Effector CD8-positive, alpha-beta T cell (primary cell): ENCODE data around the gene IAH1.

Experiments used
- DNase-seq: peaks from one replicate; lab custom pipeline; 2025; lab: John Stamatoyannopoulos, UW

Gene IAH1

DNA sequence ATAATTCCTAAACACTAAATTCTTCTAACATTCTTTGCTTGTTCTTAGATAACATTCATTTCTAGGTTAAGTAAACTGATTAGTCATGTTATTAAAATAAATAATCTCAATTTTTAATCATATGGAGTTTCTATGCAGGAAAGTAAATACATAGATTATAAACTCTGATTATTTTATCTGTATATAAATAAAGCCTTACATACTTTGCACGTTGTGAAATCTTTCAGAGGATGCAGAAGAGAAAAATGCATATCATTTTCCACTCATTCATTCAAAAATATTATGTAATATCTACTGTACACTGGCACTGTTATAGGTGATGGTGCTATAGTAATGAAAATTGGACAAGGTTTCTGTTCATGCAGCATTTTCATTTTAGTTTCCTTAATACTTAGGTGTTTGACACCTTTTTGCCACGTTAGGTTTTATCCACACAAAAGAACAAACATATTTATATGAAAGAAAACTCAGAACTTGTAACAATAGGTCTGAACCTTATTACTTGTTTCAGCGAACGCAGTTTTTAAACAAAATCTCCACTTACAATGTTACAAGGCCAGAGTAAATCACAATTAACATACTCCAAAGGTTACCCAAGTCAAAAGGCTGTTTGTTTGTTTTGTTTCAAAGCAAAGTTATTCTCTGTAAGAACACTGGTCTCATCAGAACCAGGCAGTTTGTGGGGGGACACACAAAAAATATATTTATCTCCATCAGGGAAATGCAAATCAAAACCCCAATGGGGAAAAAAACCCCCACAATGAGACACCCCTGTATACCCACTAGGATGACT lies 53.8 kb downstream of the IAH1 start:
- no peak for DNase-seq

DNA sequence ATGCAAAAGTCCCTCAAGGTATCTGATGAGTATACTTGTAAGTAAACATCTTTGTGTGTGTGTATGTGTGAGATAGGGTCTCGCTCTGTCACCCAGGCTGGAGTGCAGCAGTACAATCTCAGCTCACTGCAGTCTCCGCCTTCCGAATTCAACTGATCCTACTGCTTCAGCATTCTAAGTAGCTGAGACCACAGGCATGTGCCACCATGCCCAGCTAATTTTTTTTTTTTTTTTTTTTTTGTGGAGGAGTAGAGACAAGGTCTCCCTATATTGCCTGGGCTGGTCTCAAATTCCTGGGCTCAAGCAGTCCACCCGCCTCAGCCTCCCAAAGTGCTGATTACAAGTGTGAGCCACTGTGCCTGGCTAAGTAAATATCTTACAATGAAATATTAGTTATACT lies 58.1 kb downstream of the IAH1 start:
- DNase-seq: no peak

DNA sequence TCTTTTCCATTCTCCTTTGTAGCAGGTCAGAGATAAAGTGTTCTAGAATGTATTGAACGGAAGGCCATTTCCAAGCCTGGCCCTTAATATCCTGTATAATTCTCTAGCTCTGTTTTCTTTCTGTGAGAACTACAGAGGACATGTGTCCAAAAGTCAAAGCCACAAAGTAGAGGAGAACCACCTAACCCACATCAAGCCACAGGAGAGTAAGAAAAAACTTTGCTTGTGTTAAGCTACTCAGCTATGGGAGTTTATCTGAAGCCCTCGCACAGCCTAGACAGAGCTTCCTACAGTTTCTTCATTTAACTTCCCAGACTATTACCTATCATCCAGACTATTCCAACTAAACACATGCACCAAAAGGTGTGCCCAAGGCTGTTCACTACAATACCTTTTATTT lies 59.3 kb downstream of the IAH1 start:
- DNase-seq: no peak

- DNase-seq: no peak
These were observed 60.8 kb downstream of the IAH1 start for GRCh38 chr2:9535177-9535576.

DNA sequence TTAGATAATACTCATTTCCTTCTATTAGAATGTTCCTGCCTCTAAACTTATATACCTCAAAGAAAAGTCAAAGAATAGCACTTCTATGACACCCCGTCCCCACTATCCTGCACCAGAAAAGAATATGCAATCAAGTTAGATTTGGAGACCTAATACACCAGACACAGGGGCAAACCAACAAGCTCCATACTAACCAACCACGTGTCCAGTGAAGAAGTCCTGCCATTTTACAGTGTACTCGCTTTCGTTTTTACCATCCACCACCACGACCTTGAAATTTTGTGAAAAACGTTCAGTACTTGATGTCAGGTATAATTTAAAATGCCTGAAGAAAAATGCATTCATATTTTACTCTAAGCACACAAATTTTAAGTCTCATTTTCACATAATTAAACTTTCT lies 62.2 kb downstream of the IAH1 start:
- DNase-seq: no peak

- DNase-seq: no peak
These were observed 63.7 kb downstream of the IAH1 start for GRCh38 chr2:9538000-9538507.
